NCI-H748 (cell line): ENCODE results near the gene EXOC4.

ENCODE experiments used
- DNase-seq: peaks from one replicate; lab custom pipeline; 2025; ENCODE audit not compliant: unreplicated experiment; lab: John Stamatoyannopoulos, UW

EXOC4 gene

GRCh38 chr7:133654547-133654946 is 401.7 kb downstream of the EXOC4 start:
- DNase-seq = no peak

DNA sequence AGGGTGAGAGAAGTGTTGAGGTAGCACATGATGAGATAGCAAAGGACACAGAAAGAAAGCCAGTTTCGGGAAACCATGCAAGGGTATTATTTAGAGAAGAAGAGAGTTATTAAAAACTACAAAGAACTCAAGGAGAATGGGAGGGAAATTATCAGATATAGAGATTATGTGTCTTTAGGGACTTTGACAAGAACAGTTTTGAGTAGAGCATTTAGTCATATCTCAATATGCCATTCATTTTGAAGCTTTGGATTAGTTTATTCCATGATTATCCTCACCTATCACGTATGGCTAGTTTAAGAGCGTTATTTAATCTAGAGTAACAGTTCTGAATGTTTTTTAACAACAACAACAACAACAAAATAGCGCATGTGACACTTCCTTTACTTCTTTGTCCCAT is 409.4 kb downstream of the EXOC4 start:
- DNase-seq = no peak

GRCh38 chr7:133662830-133663229 is 410.0 kb downstream of the EXOC4 start:
- no peak for DNase-seq

DNA sequence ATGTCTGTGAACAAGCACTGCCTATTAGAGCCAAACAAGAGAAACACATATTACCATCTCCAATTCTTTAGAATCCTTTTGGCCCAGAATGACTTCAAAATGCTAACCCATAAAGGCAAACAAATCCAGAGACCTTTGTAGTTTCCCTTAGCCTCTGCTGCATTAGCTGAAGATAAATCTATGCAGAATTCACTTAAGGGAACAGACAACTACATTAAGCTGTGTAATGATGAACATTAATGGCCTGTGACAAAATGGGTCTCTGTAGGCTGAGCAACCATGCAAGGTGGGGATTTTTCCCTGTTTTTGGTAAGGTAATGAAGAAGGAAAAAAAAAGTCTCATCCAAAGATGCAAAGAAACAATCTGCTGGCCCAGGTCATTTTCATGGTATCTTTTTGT is 411.6 kb downstream of the EXOC4 start:
- no peak for DNase-seq

DNA sequence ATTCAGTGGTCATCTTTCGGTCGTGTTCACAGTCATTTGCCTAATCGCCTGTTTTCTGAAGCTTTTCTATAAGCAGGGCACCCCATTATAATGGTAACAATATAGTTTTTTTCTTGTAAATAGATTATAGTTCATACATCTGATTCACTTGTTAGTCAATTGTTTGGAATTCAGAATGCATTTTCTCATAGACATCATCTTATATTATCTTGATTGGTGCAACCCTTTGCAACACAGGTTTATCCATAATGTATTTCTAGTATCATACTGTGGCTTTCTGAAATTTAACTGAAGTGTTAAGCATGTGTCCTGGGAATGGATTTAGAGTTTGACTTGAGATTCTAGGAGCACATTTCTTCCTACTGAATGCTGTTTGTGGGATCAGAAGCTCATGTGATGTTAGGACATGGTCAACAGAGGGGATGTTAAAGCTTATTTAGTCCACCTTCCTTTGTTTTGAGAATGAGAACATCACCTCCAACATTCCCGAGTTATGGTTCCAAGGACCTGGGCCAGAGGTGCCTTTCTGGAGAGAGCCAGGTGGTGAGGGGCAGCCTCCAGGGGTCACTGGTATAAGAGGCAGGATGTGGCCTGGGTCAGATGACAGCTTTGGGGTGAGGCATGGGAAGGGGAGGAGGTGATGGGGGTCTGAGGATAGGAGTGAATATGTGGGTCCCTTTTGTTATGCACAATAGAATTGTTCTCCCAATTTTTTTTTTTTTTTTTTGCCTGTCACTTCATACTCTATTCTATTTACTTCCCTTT is 415.6 kb downstream of the EXOC4 start:
- no peak for DNase-seq

DNA sequence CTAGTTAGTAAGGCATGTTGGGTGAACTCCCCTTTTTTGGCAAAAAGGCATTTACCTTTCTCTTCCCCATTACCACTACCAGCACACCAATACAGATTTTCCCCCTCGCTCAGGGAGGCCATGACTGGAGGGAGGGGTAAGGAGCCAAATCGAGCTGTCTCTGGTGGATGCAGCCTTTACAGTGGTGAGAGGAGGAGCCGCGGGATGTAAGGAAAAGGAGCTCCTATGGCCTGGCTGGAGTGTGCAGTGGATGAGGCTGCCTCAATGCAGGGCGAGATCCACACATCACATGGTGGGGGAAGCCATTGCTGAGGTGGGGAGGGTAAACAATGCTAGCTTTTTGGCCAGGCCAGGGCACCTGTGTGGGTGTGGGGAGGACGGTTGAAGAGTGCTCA is 416.2 kb downstream of the EXOC4 start:
- no peak for DNase-seq

GRCh38 chr7:133670250-133670649 is 417.4 kb downstream of the EXOC4 start:
- DNase-seq = no peak

- no peak for DNase-seq
These were observed 420.0 kb downstream of the EXOC4 start for GRCh38 chr7:133672866-133673265.

- peak; percentile 83 for DNase-seq
These were observed 421.3 kb downstream of the EXOC4 start for GRCh38 chr7:133674079-133674763.

- no peak for DNase-seq
These were observed 422.8 kb downstream of the EXOC4 start for GRCh38 chr7:133675510-133676218.

- DNase-seq = no peak
These were observed 424.0 kb downstream of the EXOC4 start for GRCh38 chr7:133676805-133677370.

DNA sequence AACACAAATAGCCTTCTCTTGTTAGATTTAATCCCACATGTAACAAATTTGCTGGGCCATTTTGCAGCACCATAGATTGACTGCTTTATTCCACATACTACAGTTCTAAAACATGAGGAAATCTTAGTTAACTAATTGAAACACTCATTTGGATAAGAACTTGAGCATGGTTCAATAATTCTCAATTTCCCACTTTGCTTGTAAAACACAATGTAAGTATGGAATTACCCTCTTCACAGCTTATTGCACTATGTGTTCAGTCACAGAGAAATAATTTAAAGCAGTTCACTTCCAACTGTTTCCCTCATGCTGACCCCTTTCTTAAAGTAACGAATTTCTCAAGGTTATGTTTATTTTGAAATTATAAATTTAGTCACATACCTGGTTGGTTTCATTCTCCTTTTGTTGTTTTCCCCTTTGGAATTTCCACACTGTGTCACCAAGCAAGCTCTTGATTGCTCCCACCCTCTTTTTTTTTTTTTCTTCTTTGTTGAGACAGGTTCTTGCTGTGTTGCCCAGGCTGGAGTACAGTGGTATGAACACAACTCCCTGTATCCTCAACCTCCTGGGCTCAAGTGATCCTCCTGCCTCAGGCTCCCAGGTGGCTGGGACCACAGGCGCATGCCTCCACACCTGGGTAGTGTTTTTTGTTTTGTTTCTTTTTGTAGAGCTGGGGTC is 425.4 kb downstream of the EXOC4 start:
- no peak for DNase-seq

DNA sequence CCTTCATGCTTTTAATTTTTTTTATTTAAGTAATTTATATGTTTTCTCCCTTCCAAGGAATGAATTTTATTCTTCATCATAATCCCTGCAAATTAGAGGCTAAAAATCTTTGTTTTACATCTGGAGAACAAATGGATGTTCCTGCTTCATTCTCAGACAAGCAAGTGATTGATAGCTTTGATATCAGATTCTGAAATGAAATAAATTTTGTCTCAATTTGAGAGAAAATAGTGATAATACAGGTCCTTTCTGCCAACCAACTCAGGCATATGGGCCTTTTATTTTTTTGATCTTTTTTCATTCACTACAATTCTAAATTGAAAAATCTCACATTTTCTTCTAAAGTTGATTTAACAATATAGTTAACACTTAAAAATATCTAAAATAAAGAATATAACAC is 427.1 kb downstream of the EXOC4 start:
- DNase-seq = no peak

DNA sequence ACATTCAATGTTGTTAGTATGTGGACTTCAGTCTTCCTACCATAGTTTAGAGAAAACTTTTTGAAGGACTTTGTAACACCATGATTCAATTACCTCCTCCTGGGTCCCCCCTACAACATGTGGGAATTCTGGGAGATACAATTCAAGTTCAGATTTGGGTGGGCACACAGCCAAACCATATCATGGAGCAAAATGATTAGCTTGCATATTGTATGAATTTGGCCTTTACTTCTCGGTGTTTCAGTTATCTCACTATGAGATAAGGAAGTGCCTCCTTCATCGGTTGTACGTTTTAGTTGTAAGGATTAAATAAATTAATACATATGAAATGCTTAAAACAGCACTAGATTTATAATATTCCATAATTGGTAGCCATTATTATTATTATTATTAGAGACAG is 428.7 kb downstream of the EXOC4 start:
- no peak for DNase-seq

- no peak for DNase-seq
These were observed 429.7 kb downstream of the EXOC4 start for GRCh38 chr7:133682364-133683181.

DNA sequence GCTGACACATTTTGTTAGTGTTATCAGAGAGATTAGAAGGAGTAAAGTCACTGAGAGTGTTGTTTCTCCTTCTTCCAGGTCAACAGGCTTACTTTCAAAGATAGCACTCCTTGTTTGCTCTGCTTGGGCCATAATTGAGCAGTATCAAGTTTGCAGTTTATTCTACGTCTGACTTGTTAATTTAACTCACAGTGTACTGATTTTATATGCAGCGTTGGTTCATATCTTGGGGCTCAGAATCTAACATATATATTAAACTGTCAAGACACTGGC is 430.2 kb downstream of the EXOC4 start:
- DNase-seq = no peak

- DNase-seq = no peak
These were observed 435.8 kb downstream of the EXOC4 start for GRCh38 chr7:133688483-133689239.

- DNase-seq = no peak
These were observed 437.9 kb downstream of the EXOC4 start for GRCh38 chr7:133690740-133691139.

DNA sequence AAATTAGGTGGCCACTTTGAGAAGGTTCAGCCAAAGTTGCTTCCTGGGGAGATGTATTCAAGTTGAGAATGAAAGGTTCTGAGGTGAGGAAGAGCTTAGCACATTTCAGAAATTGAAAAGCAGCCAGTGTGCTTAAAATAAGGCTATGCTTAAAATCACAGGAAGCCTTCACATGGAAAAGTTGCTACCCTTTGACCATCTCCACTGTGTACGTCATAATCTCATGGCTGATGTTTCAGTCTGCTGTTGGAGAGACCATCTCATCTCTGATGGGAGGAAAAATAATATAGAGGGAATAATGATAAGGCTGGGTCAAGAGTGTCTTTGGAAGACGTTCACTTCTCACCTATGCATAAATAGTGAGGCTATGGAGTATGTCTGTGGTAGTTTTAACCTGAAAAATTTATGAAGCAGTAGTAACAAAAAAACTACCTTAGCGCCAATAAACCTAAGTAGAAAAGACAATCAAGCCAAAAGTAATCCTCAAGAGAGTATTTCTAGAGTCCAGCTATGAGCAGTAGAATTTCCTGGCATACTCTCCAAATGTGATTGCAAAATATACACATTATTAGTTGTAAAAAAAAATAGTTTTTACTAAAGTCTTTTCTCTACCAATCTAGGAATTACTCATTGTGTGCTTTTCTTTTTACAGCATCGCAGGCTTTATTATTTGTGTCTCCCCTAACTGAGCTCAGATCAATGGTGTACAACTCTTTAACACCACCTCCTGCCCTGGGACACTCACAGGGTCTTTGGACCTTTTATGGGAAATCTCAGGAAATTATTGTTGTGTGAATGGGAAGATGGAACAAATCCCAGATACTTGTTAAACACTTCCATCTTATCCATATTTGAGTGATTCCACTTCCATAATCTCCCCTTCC is 439.1 kb downstream of the EXOC4 start:
- no peak for DNase-seq
